Heart right ventricle (tissue), 16 donors: ENCODE data around the gene ERLIN1. TPM values are rescaled to one million over a fixed set of nuclear protein-coding genes. Genes with fewer than 3 reads are reported as not detected.

Source experiments
- ATAC-seq, 8 donors: fragments of 200-7000 bp; cut with Tn5 transposase; one replicate each; pipeline ENCODE4 v1.9.1; 2020; ENCODE audit warnings: mild to moderate bottlenecking in 8 of 8, moderate library complexity in 8 of 8, moderate number of reproducible peaks in 1 of 8
- DNase-seq, 2 donors: peaks; one replicate each; pipeline ENCODE4 v3.0.0-alpha.2; 2020
- H3K27ac ChIP-seq, 10 donors: fragments of 200-600 bp; sonication (generic) in 2 of 10; one replicate each; pipeline versions ENCODE4 v1.5.0 to v1.8.0; 2020 to 2022; ENCODE audit warnings: mild to moderate bottlenecking in 3 of 10
- H3K27me3 ChIP-seq, 7 donors: fragments of 200-600 bp; one replicate each; pipeline ENCODE4 v1.8.0; 2021 to 2022; ENCODE audit warnings: mild to moderate bottlenecking in 2 of 7
- H3K36me3 ChIP-seq, 9 donors: fragments of 200-600 bp; sonication (generic) in 1 of 9; one replicate each; pipeline versions ENCODE4 v1.5.0 to v1.8.0; 2020 to 2022; ENCODE audit warnings: mild to moderate bottlenecking in 2 of 9
- H3K4me1 ChIP-seq, 9 donors: fragments of 200-600 bp; sonication (generic) in 1 of 9; one replicate each; pipeline versions ENCODE4 v1.5.0 to v1.8.0; 2020 to 2022; ENCODE audit warnings: mild to moderate bottlenecking in 4 of 9
- H3K4me3 ChIP-seq, 10 donors: fragments of 200-600 bp; sonication (generic) in 2 of 10; one replicate each; pipeline versions ENCODE4 v1.5.0 to v1.8.0; 2020 to 2022; ENCODE audit warnings: mild to moderate bottlenecking in 7 of 10, moderate library complexity in 2 of 10
- H3K9me3 ChIP-seq, 11 donors: fragments of 200-600 bp in 10 of 11; sonication (generic) in 2 of 11; one replicate each; pipeline versions ENCODE4 v1.5.0 to v1.8.0; 2013 to 2022; ENCODE audit warnings: mild to moderate bottlenecking in 2 of 11, control low read depth in 1 of 11, moderate library complexity in 1 of 11
- CTCF ChIP-seq, 9 donors: fragments of 200-600 bp; sonication (generic) in 2 of 9; IDR thresholded peaks; one replicate each; pipeline versions ENCODE4 v1.5.0 to v1.8.0; 2021 to 2022; ENCODE audit warnings: antibody characterized with exemption in 9 of 9, mild to moderate bottlenecking in 5 of 9, moderate library complexity in 1 of 9
- WGBS, 2 donors: extraction: QIAGEN DNeasy Blood & Tissue Kit; methylation state at CpG; one replicate each; pipeline ENCODE4 v1.1.7; 2013; ENCODE audit warnings: inconsistent platforms in 1 of 2; 5-methylcytosine and 5-hydroxymethylcytosine counted together
- intact Hi-C, 10 donors: fragments of 100-400 bp; cut with DNase I; formaldehyde crosslinking; loops; one replicate each; pipeline versions ENCODE4 v1.11.1 to v1.14.2; 2022
- polyA plus RNA-seq, 2 donors: library from polyadenylated mRNA; stranded (reverse); fragments of 200-250 nt; gene quantifications; one replicate each; pipeline ENCODE4 v1.2.3, GENCODE V29; 2013
- total RNA-seq, 10 donors: library from RNA; stranded (reverse); fragmentation: NEBNext Ultra II Directional in 3 of 10; extraction: Animal tissue kit (Norgen Biotek cat#: 25700) in 3 of 10; gene quantifications; one replicate each; pipeline versions ENCODE4 v1.2.1 to v1.2.4, GENCODE V29; 2021 to 2023
- donor health status: Arrhythmogenic right ventricular cardiomyopathy.
- donor health status: ischemic (EF 13 %, LVEDD 7.1; RV severe dilation, severe dysfunction).
- donor health status: healthy with polysubstance abuse.
- donor health status: DM: no; HTN: yes; CAD: no.
- donor health status: DM: no; HTN: no; CAD: no.
- donor health status: ischemic (EF 25% LVEDD 6.9; RV normal size, moderate dysfunction).
- donor health status: ischemic (EF 25% LVEDD 5.7; RV mildly dilated, moderate dysfunction).
- donor health status: healthy.
- donor health status: DM: yes; HTN: yes; CAD: no.
- donor health status: Ischemic cardiomyopathy.
- donor health status: ischemic (EF 35%, LVEDD 5.7; RV mildly dilated, moderate dysfunction).
- donor health status: nonischemic (EF 11% LVEDD 7.7; RV severe dilation, severe dysfunction).
- donor health status: DM: yes; HTN: yes; CAD: no.
- donor health status: PGD.
- donor health status: ischemic (EF 29% LVEDD 5.4; RV normal size, mild dysfunction).
- donor health status: nonischemic (EF 23%, LVEDD 6.1; RV moderate dilation, normal function).

ERLIN1 gene
- total and polyA plus RNA-seq, 12 donors = 2.1 to 13.3 (median 7.2) TPM

DNA sequence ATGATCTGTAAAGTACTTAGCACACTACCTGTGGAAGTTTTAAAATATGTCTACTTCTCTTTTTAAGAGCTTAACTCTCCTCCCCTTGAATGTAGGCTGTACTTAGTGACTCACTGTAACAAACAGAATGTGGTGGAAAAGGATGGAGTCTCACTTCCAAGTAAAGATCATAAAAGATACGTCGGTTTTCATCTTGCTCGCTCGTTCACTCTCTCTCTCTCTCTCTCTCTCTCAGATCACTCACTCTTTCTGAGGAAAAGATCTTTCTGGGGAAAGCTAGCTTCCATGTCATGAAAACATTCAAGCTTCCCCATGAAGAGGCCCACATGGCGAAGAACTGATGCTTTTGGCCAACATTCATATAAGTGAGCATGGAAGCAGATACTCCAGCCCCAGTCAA is 38.0 kb upstream of the ERLIN1 start:
- Histone ChIP-seq H3K27ac (no peak overlapping the region), H3K4me3 (no peak overlapping the region), H3K4me1 (peaks cover 0 to 15% (median 10%) of the 10 kb centered on the region in 9 donors), H3K36me3 (peaks cover 0 to 71% (median 49%) of the 10 kb centered on the region in 9 donors), H3K9me3 (no peaks in the 10 kb centered on the region), H3K27me3 (no peaks in the 10 kb centered on the region)
- no peak for TF ChIP-seq CTCF (IDR thresholded peaks at IDR 0.05)
- intact Hi-C loops = no loop called here
- DNase-seq (no peak), ATAC-seq (no peak)
- 76 to 77% methylated on average over 5 of the region's 5 CpGs for WGBS, 2 donors

GRCh38 chr10:100222529-100222928 is 36.7 kb upstream of the ERLIN1 start:
- Histone ChIP-seq H3K9me3 (no peaks in the 10 kb centered on the region), H3K36me3 (peaks cover 0 to 85% (median 61%) of the 10 kb centered on the region in 9 donors), H3K4me3 (no peak overlapping the region), H3K4me1 (peaks cover 0 to 5% (median 0%) of the 10 kb centered on the region in 9 donors), H3K27me3 (no peaks in the 10 kb centered on the region), H3K27ac (no peak overlapping the region)
- TF ChIP-seq CTCF (IDR thresholded peaks at IDR 0.05) = no peak
- intact Hi-C loops = no loop called here
- ATAC-seq = no peak
- DNase-seq = no peak
- 99% methylated on average over 2 of the region's 2 CpGs for WGBS, 2 donors

- Histone ChIP-seq H3K4me3 (no peak overlapping the region), H3K27ac (no peak overlapping the region), H3K4me1 (no peaks in the 10 kb centered on the region), H3K36me3 (peaks cover 0 to 100% (median 55%) of the 10 kb centered on the region in 9 donors), H3K9me3 (no peaks in the 10 kb centered on the region), H3K27me3 (no peaks in the 10 kb centered on the region)
- no peak for ATAC-seq
- no peak for TF ChIP-seq CTCF (IDR thresholded peaks at IDR 0.05)
- intact Hi-C loops = no loop called here
- WGBS, 2 donors = 96 to 98% methylated on average over 2 of the region's 2 CpGs
- DNase-seq = no peak
Observed at GRCh38 chr10:100216006-100216405, 30.2 kb upstream of the ERLIN1 start.

DNA sequence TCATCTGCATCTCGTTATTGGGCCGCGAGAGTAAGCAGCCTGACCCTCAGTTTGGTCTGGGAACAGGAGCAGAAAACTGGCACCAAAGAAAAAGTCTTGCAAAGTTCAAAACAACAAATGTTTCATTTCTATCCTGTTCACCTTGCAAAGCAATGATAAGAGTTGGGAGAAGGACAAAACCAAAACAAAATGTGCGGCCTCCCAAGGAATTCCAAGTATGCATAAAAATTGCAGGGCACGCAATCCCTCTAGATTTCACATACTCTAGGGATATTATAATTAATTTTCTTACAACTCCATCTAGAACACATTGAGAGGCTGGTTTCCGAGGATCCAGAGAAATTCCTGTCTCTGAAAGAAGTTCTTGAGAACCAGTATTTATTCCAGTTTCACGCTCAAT is 23.5 kb upstream of the ERLIN1 start:
- H3K4me1 ChIP-seq = no peaks in the 10 kb centered on the region
- no peaks in the 10 kb centered on the region for H3K27me3 ChIP-seq
- peaks cover 0 to 97% (median 36%) of the 10 kb centered on the region in 9 donors for H3K36me3 ChIP-seq
- DNase-seq (no peak), ATAC-seq (no peak)
- no peaks in the 10 kb centered on the region for H3K9me3 ChIP-seq
- intact Hi-C loops = no loop called here
- no peak for TF ChIP-seq CTCF (IDR thresholded peaks at IDR 0.05)
- 77 to 80% methylated on average over 7 of the region's 7 CpGs for WGBS, 2 donors
- H3K4me3 ChIP-seq = no peak overlapping the region
- no peak overlapping the region for H3K27ac ChIP-seq
